HG03469 (cell line): ENCODE measurements around the gene INSRR.

Experiments used
- ATAC-seq: cut with Tn5 transposase; IDR thresholded peaks from one replicate; pipeline ENCODE4 v1.9.1; 2021; ENCODE audit warnings: mild to moderate bottlenecking, moderate library complexity, moderate number of reproducible peaks; ENCODE audit not compliant: unreplicated experiment

INSRR gene

DNA sequence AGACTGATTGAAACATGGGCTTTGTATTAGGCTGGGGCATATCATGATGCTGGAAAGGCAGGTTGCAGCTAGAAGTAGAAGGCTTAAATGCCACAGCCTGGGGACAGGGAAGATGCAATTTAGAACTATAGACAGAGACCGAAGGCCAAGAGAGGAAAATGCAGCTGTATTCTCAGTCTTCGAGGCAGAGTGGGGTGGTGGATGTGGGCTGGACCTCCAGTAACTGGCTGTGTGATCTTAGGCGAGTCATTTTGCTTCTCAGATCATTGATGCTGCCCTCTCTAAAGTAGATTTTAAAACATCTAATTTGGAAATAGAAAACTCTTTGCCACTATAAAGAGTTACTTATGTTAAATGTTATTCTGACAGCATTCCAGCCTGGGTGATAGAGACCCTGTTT, 24.6 kb downstream of the INSRR start:
- no peak for ATAC-seq

DNA sequence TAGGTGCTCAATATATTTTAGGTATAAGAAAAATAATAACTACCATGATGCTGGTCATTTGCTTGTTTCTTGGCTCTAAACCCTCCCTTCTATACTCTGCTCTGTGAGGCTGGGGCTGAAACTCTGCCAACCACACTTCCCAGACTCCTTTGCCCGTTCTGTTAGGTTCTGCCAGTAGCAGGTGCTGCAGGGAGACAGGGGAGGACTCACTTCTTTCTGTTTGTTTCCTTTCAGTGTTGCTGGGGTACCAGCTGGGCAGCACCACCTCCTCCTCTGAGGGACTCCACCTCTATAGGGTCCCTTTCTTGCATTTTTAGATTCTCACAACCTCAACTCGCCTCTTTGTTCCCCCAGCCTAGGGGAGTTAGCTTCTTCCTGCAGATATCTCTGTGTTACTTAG, 25.3 kb downstream of the INSRR start:
- ATAC-seq: no peak

DNA sequence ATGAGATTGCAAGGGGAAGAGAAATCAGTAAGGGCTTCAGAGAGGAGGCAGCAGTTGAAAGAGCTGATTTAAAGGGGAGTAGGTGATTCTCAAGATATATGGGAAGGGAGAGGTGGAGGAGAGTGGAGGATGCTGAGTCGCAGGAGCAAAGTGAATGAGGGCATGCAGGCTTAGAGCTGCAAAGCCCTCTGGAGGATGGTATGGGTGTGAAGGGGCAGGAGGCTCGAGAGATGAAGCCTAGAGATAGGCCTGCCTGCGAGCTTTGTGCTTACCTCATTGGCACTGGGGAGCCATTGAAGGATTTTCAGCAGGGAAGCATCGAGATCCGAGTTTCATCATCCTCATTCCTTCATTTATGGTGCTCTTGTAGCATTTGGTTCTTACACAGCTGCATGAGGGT, 26.5 kb downstream of the INSRR start:
- ATAC-seq: no peak

DNA sequence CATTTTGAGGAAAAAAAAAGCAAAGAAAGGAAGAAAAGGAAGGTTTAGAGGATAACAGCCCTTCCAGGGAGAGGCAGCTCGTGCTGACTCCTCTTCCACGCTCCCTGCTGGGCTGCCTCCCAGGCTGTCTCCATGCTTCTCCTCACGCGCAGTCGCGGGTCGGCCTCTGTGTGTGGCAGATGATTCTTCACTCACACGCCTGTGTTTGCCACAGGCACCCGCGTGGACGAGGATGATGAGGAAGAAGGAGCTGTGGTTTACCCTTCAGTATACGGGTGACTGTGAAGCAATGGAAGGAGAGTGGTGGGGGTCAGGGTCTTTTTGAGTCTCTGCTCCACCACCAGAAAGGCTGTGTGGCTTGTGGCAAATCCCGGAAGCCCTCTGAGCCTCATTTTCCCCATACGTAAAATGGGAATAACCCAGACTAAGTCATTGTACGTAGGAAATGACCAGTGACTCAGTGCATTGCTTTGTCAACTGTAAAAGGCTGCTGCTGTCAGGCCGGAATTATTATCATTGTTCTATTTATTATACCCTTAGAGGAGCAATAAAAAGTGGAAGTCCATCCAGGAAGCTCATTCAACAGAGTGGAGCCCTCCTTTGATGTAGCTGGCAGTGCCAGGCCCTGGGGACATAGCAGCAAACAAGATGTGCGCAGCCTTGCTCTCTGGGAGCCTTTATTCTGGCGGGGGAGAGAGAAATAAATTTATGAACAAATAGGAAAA, 30.4 kb downstream of the INSRR start:
- ATAC-seq: no peak

DNA sequence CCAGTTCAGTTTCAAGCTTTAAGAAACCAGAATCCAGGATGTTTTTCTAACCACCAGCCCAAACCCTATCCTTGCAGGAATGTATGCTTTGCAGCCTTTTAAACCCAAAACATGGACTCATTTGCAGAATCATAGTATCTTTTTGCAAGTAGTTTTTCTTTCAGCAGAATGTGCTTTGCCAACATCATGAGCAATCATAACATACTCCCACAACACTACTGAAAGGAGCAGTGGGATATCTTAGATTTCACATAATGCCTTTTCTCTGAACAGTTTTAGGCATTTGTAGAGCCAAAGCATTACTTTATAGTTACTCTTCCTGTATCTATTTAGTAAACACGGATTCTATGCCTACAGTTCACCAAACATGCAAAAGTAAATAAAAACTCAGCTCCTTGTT, 32.3 kb downstream of the INSRR start:
- ATAC-seq: no peak

DNA sequence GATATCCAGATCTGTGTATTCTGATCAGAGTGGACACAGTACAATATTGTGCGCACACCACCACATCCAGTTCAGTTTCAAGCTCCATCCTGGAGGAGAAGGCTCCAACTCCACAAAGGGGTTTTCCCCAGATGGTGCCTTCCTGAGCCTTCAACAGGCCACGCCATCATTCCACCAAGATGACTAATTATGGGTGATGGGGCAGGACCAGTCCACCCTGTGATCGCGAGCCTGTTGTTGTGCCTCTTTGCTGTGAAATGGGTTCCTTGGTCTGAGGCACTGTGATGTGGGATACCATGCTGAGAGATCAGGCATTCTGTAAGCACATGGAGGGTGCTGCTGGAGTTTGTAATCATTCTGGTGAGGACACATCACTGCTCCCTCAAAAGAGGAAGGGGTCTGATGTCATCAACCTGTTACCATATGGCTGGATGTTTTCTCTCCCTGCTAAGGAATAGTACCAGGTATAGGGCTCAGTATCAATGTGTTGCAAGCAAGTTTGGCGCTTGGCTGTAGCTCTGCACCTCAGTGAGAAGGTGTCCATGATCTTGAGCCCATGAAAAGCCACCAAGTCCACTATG, 35.6 kb downstream of the INSRR start:
- no peak for ATAC-seq

DNA sequence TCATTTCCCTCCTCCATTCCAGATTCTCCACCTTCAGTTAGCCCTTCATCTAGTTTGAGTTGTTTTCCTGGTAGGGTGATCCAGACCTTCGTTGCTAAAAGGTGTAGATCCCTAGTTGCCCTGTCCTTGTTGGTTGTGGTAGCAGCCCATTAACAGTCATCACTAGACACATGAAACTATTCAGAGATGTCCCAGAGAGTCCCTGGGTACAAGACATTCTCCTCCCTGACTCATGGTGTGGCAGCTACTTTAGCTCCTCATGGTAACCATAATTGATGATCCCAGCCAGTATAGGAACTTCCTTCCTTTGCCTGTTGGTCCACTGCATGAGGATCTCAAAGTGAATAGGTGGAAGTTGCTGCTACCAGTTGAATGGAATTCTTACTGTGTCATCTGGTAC, 36.2 kb downstream of the INSRR start:
- ATAC-seq: no peak

DNA sequence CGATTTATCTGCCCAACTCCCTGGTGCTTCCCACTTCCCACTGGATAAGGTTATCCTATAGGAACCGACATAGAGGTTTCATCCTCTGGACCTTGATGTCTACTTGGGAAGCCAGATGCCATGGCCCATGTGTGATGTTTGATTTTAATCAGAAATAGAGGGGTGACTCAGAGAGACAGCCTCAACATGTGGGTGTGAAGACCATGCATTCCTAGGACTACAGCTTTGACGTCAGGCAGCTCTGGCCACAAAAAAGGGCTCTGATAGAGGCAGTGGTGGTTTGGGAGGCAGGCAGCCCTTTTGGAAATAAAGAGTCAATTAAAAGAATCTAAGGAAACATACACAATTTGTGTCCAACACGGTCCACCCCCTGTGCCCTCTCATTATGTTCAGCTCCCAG, 37.1 kb downstream of the INSRR start:
- no peak for ATAC-seq

DNA sequence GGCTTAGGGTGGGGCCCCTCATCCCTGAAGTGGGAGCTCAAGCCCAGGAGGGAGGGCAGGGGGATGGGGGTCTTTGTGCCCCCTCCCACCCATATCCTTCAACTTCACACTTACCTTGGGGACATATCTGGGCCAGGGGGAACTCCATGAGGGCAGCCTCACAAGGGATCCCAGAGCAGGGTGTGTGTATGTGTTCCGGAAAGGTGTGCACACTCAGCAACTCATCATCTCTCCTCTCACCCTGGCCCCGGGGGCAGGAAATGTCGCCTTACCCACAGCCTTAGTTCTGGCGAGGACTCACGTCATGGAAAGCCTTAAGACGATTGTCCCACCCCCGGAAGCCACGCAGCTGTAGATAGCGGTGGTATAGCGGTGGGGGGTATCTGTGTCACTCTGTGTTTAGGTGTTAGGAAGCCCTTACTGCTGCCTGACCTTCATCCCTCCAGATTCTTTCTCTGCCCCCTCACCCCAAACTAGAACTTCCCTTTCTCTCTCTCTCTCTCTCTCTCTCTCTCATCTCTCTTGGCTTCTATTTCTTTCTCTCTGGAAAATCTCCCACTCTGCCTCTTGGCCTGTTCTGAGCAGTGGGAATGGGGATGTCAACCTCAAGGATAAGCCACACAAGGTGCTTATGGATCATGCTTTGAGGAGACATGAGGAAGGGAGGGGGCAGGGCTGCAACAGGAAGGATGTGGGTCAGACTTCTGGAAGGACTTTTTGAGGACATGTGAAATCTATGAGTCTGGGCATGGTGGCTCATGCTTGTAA, 42.2 kb downstream of the INSRR start, which contains the start of gene SH2D2A:
TSS of gene SH2D2A (minus strand) at position 288 of the 768 bp plus-strand sequence. CDS start at position 148, 140 bp downstream.
- peak; percentile 65 for ATAC-seq

DNA sequence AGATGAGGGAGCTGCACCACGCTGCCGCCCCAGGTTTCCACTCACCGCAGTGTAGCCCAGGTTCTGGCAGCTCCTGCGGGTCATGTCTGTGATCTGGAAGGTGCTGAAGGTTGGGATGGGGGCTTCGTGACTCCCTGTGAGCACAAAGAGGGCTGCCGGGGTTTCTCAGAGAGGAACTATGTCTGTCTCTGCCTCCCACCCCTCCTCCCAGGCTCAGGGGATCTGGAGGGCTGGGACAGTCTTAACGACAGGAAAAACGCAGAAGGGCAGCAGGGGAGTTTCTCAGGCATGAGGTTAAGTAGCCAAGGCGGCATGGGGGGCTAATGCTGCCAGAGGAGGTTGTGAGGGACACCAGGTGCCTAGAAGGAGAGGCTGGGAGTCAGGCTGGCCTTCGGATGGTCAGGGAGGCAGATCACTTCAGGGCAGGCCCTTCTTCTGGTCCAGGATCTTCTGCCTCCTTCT, 42.9 kb downstream of the INSRR start:
- no peak for ATAC-seq

DNA sequence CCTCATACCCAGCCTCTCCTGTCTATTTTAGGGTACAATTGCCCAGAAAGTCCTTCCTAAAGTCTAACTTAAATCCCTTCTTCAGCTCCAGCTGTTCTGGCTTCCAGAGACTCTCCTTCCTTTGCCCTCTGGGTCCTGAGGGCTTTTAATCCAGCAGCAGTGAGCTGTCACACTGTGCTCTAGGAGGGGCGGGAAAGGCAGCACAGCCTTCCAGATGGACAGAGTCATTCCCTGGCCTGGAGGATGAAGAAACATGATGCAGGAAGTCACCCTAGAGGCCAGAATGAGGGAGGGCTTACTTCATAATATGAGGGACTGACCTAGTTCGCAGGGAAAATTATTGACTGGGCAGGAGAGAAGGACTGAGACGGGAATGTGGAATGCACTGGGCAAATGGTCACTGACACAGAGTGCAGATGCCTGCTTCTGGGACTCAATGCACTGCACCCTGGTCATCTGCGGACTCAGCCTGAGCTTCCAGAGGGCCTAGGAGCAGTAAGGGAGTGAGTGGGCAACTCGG, 43.5 kb downstream of the INSRR start:
- no peak for ATAC-seq

DNA sequence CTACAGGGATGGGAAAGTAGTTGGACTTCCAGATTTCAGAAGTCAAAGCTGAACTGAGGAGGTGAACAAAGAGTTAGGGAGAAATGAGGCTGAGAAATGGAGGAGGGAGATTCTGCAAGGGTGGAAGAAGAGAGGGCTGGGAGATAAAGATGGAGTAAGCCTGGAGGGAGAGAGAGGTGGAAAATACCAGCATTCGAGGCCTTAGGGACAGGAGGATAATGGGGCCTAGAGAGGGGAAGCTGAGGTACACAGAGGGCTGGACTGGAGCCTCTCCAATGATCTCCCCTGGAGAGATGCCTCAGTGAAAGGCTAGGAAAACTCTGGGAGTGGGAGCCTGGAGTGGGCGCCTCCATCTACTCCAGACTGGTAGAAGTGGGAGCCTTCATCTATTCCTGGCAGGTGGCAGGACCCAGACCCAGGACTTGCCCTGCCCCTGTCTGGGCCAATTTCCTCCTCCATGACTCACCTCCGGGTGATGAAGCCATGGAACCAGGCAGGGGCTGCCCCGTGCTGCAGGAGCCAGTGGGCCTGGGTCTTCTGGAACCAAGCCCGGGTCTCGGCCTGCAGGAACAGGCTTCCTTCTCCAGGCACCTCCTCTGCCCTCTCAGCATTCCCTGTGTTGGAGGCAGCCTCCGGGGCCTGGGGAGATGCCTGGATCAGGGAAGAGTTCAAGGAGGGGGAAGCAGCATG, 44.2 kb downstream of the INSRR start:
- ATAC-seq: no peak

DNA sequence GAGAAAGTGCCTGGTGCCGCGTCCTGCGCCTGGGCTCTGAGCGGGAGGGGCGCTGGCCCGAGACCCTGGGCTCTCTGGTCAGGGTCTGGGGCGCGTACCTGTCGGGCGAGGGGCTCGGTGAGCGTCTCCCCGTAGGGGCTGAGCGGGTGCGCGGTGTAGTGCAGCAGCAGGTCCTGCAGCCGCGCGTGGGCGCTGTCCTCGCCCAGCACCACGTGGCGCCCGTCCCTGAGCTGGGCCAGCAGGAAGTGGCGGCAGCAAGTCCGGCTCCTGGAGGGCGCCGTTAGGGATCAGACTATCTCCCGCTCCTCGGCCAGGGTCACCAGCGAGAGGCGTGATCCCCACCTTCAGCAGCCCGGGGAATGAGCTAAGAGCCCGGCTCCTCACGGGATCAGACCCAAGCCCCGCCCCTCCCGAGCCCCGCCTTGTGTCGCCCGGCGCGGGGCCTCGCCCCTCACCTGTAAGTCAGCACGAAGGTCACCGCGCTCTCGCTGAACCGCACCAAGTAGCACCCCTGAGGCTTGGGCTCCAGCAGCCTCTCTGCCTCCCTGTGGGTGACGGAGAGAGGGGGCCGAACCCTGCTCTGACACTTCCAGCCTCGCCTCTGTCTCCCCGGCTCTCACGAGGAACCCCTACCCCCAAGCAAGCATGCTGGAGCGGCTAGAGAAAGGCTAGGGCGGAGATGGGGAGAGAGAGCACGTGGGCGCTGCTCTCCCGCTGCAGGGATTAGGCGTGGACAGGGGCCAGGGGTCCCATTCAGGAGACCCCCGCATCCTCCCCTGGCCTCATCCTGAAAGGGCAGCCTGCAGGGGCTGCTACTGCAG, 45.0 kb downstream of the INSRR start:
- ATAC-seq: no peak

DNA sequence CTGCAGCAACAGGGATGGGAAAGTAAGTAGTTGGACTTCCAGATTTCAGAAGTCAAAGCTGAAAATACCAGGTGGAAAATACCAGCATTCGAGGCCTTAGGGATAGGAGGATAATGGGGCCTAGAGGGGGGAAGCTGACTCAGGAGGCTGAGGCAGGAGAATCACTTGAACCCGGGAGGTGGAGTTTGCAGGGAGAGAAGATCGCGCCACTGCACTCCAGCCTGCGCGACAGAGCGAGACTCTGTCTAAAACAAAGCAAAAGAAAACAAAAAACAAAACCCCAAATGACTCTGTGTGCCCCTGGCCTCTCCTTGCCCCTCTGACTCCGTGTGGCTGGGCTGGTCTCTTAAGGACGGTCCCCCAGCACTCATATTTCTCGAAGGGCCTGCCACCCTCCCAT, 45.6 kb downstream of the INSRR start:
- ATAC-seq: no peak

DNA sequence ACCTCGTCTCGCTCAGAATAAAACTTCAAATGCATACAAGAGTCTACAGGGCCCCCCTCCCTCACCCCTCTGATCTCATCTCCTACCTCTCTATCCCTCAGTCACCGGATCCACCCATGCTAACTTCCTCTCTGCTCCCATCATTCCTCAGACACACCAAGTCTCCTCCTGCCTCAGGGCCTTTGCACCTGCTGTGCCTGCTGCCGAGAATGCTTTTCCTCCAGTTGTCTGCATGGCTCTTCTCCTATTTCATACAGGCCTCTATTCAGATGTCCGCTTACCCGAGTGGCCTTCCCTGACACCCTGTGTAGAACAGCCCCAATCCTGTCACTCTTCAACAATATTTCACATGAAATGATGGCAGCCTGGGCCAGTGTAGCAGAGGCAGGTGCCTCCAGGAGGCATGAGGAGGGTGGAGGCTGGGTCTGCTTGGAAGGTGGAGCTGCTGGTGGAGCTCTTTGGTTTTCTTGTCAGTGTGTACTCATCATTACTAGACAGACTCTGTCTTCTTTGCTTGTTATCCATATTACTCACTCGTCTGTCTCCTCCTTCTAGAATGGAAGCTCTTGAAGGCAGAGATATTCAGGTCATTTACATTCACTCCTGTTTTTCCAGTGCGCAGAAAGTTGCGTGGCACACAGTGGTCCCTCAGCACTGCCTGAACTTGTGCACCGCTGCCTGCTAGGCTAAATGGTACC, 46.5 kb downstream of the INSRR start:
- ATAC-seq: no peak

DNA sequence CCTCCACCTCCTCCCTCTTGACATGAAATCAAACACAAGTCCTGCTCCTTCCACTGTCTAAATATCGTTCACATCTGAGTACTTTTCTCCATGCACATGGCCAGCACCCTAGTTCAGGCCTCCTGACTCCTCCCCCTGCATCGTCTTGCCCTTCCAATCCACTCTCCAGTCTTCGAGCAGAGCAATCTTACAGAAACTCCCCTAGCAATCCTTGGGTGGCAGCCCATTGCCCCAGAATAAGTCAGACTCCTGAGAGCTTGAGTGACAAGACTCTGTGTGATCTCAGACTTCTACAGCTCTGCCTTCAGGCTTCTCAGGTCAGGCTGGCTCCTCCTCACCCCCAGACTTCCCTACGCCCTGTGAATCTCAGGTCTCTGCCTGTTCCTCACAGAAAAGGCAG, 47.7 kb downstream of the INSRR start:
- no peak for ATAC-seq

DNA sequence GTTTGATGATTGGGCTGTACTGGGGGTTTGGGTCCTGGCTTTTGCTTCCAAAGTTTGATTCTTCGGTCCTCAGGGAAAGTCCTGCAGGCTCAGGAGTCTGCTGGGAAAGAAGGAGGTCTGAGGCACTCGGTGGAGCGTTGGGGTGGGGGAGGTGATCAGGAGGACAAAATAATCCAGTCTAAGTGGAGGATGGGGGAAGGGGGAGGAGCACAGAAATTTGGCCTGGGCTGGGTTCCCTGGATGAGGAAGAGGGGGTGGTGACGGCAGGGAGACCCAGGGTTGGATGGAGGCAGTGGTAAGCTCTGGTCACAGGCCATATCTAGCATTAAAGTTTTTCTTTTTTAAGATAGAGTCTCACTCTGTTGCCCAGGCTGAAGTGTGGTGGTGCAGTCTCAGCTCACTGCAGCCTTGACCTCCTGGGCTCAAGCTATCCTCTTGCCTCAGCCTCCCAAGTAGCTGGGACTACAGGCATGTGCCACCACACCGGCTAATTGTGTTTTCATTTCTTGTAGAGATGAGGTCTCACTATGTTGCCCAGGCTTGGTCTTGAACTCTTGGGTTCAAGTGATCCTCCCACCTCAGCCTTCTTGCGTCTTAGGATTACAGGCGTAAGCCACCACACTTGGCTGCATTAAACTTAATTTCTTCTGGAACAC, 49.1 kb downstream of the INSRR start:
- no peak for ATAC-seq

DNA sequence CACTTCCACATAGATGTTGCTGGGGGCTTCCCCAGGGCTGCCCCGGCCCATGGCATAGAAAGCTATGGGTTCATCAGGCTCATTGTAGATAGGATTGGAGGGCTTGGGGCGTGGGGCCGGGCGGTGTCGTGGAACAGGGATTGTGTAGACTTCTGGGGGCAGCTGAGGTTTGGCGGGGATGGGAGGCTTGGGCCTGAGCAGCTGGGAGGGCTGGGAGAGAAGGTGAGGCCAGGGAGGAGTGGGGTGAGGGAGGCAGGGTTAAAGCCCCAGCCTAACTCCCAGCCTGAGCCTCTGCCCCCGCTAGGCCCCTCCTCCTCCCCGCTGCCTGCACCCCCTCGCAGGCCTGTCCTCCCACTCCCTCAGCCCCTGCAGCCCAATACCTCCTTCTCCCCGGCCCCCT, 49.6 kb downstream of the INSRR start:
- no peak for ATAC-seq
